ENCODE results near the gene HERPUD1. TPM values are rescaled to one million over a fixed set of nuclear protein-coding genes. Genes with fewer than 3 reads are reported as not detected.
"Not testable (repeated sequence)": the region's sequence is repeated elsewhere in the genome, so short reads cannot be mapped to it uniquely, and the experiment has no call there.

The HERPUD1 gene
- total RNA-seq, result 77.4 to 80.5 TPM (median 79.8 TPM) in 3 replicates

- peak; percentile 98 to 99 for DNase-seq (ENCODE audit: low spot score in 2 of 2, unreplicated experiment in 2 of 2)
- Mint-ChIP-seq H3K27me3 (ENCODE audit: low read depth) (no peaks in the 10 kb centered on the region), H3K4me3 (peak within 1 kb of the TSS; percentile 98), H3K36me3 (peaks cover 12% of the 10 kb centered on the region), H3K4me1 (peaks cover 34% of the 10 kb centered on the region), H3K9me3 (no peaks in the 10 kb centered on the region), H3K27ac (peak within 1 kb of the TSS; percentile 99)
- no peak for TF ChIP-seq CTCF (IDR thresholded peaks at IDR 0.05; ENCODE audit: unreplicated experiment)
These were observed at the start of gene HERPUD1 for GRCh38 chr16:56931892-56932720. Gene HERPUD1, plus strand, starts transcription at chr16:56932142. Its CDS starts 103 bp downstream, at chr16:56932245.

GRCh38 chr16:56883586-56883985, 48.4 kb upstream of the HERPUD1 start:
- Mint-ChIP-seq H3K4me3 (no peak overlapping the region), H3K9me3 (no peaks in the 10 kb centered on the region), H3K27ac (no peak overlapping the region), H3K4me1 (no peaks in the 10 kb centered on the region), H3K36me3 (no peaks in the 10 kb centered on the region), H3K27me3 (ENCODE audit: low read depth) (no peaks in the 10 kb centered on the region)
- no peak for DNase-seq (ENCODE audit: low spot score in 2 of 2, unreplicated experiment in 2 of 2)
- no peak for TF ChIP-seq CTCF (IDR thresholded peaks at IDR 0.05; ENCODE audit: unreplicated experiment)

- Mint-ChIP-seq H3K9me3 (no peaks in the 10 kb centered on the region), H3K27me3 (ENCODE audit: low read depth) (no peaks in the 10 kb centered on the region), H3K4me1 (no peaks in the 10 kb centered on the region), H3K36me3 (no peaks in the 10 kb centered on the region), H3K4me3 (no peak overlapping the region), H3K27ac (no peak overlapping the region)
- TF ChIP-seq CTCF (IDR thresholded peaks at IDR 0.05; ENCODE audit: unreplicated experiment), result no peak
- DNase-seq (ENCODE audit: low spot score in 2 of 2, unreplicated experiment in 2 of 2), result no peak
These were observed 47.8 kb upstream of the HERPUD1 start for GRCh38 chr16:56884026-56884582.

- H3K4me3 Mint-ChIP-seq; H3K27ac Mint-ChIP-seq; H3K27me3 Mint-ChIP-seq (ENCODE audit: low read depth); H3K9me3 Mint-ChIP-seq; DNase-seq (ENCODE audit: low spot score in 2 of 2, unreplicated experiment in 2 of 2); H3K36me3 Mint-ChIP-seq; H3K4me1 Mint-ChIP-seq: not testable (repeated sequence)
These were observed 47.0 kb upstream of the HERPUD1 start for GRCh38 chr16:56884929-56885328.

- H3K27me3 Mint-ChIP-seq (ENCODE audit: low read depth), result no peaks in the 10 kb centered on the region
- H3K4me3 Mint-ChIP-seq, result no peak overlapping the region
- H3K4me1 Mint-ChIP-seq, result no peaks in the 10 kb centered on the region
- no peaks in the 10 kb centered on the region for H3K9me3 Mint-ChIP-seq
- no peak for DNase-seq (ENCODE audit: low spot score in 2 of 2, unreplicated experiment in 2 of 2)
- no peak overlapping the region for H3K27ac Mint-ChIP-seq
- no peak for TF ChIP-seq CTCF (IDR thresholded peaks at IDR 0.05; ENCODE audit: unreplicated experiment)
- no peaks in the 10 kb centered on the region for H3K36me3 Mint-ChIP-seq
These were observed 46.3 kb upstream of the HERPUD1 start for GRCh38 chr16:56885446-56886162.

GRCh38 chr16:56886296-56886695, 45.6 kb upstream of the HERPUD1 start:
- H3K9me3 Mint-ChIP-seq, result no peaks in the 10 kb centered on the region
- TF ChIP-seq CTCF (IDR thresholded peaks at IDR 0.05; ENCODE audit: unreplicated experiment), result no peak
- no peak overlapping the region for H3K4me3 Mint-ChIP-seq
- H3K4me1 Mint-ChIP-seq, result no peaks in the 10 kb centered on the region
- H3K27me3 Mint-ChIP-seq (ENCODE audit: low read depth), result no peaks in the 10 kb centered on the region
- DNase-seq (ENCODE audit: low spot score in 2 of 2, unreplicated experiment in 2 of 2), result no peak
- H3K27ac Mint-ChIP-seq, result no peak overlapping the region
- H3K36me3 Mint-ChIP-seq, result no peaks in the 10 kb centered on the region

Measured in mesothelial cell of epicardium (in vitro differentiated cells).